PC-9 (cell line): Measurements from ENCODE around the gene L1CAM.

Source experiments
- EZH2 ChIP-seq: fragments of 200-600 bp; sonication (generic); IDR thresholded peaks from 2 replicates; pipeline ENCODE4 v1.8.0; 2017; ENCODE audit warnings: antibody characterized with exemption, low read depth
- TF ChIP-seq, protein P1 (sequence below): fragments of 200-600 bp; sonication (generic); conservative IDR thresholded peaks from 2 replicates; pipeline ENCODE4 v1.6.1; 2017; ENCODE audit warnings: mixed run types, antibody characterized with exemption, mild to moderate bottlenecking, moderate library complexity

DNA sequence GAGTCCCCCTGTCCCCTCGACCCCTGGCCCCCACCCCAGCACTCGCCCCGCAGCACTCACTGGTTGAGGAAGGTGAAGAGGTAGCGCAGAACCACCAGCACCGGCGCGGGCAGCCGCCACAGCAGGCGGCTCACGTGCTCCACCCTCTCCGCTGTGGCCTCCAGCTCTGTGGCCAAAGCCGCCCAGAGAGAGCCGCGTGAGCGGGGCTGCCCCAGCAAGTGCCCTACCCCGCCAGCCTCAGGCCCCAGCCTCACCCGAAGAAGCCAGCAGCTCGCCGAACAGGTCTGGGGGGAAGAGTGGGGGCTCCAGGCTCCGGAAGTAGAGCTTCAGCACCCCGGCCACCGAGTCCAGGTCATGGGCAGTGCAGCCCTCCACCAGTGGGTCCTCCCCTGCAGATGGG is 24.5 kb upstream of the L1CAM start:
- TF ChIP-seq, protein P1, sequence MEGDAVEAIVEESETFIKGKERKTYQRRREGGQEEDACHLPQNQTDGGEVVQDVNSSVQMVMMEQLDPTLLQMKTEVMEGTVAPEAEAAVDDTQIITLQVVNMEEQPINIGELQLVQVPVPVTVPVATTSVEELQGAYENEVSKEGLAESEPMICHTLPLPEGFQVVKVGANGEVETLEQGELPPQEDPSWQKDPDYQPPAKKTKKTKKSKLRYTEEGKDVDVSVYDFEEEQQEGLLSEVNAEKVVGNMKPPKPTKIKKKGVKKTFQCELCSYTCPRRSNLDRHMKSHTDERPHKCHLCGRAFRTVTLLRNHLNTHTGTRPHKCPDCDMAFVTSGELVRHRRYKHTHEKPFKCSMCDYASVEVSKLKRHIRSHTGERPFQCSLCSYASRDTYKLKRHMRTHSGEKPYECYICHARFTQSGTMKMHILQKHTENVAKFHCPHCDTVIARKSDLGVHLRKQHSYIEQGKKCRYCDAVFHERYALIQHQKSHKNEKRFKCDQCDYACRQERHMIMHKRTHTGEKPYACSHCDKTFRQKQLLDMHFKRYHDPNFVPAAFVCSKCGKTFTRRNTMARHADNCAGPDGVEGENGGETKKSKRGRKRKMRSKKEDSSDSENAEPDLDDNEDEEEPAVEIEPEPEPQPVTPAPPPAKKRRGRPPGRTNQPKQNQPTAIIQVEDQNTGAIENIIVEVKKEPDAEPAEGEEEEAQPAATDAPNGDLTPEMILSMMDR: no peak
- TF ChIP-seq EZH2: no peak
